Stimulated activated naive CD4-positive, alpha-beta T cell treated with Interleukin-2 at 50 U/mL for 16 hours (primary cell): Measurements from ENCODE around the gene MAP3K3.
A peak's percentile ranks its signal among the peaks of the same experiment; 100 is the strongest.

ENCODE experiments used
- DNase-seq: peaks from one replicate; lab custom pipeline; 2025; lab: John Stamatoyannopoulos, UW

The MAP3K3 gene

DNA sequence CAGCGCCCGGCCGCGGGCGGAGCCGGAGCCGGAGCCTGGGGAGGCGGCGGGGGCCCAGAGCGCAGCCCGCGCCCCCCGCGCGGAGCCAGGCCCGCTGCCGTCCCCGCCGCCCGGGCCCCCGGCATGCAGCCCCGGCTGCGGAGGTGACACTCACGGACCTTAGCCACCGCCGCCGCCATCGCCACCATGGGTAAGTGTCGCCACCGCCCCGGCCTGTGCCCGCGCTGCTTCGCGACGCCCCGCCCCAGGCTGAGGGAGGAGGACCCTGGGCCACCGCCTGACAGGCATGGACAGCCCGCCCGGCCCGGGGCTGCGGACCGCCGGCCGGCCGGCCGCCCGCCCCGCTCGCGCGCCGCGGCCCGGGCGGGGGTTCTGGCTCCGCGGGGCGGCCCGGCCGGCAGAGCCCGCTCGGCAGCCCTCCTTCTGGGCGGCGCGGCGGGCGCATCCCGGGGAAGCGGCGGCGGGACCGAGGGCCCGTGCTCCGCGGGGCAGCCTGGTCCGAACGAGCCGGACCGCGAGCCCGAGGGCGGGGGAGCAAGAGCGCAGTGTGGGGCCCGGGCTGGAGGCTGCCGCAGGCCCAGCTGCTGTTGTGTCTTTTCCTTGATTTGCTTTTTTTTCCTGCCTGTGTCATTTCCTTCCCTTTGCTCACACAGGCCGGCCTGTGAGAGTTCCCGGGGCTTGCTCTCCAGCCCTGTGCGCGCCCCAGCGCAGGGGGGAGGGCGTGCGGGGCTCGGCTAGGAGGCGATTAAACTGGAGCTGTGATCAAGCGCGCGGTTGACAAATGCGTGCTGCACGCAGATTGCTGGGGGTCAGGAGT lies 565 bp downstream of the MAP3K3 start:
- peak; percentile 63 for DNase-seq

DNA sequence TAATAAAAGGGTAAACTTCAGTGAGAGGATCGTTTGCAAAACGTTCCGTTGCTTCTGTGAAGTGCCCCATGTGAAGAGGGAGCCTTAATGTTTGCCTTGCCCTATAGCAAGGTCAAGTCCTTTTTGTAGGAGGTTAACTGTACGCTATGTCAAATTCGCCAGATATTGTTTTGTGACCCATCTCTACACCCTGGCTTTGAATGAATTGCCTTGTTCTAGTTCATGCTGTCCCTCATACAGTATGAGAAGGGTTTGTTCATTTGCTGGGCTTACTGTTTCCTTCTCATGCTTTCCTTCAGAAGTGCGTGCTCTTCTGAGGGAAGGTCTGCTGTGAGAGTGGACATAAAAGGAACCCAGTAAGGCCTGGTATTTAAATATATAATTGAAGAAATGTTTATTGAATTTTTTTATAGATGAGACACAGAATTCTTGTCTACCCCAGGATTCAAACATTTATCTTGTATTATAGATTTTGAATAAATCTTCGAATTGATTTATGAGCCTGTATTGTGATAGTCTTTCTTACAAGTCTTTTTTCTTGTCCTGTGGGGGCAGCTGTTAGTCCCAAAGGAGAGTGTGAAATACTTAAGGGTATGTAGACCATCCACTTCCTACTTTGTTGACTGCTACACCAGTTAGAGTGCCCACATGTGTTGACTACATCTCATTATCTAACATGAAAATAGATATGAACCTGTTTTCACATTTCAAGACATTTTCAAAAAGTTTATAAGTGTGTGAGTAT lies 1.7 kb downstream of the MAP3K3 start:
- no peak for DNase-seq

DNA sequence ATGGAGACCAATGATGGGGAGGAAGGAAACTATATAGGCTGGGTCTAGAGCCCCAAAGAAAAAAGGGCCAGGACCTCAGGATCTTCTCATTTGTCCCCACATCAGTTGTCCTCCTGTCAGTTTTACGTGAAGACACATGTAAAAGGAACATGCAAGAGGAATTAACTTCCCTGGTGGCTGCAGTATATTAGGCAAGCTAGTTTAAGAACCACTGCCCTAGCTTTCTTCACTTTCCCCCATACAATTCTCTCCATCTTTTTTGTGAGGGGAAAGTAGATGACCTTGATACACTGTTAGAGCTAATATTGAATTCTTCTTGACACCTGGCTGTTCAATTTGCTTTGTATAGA lies 2.3 kb downstream of the MAP3K3 start:
- DNase-seq = no peak

DNA sequence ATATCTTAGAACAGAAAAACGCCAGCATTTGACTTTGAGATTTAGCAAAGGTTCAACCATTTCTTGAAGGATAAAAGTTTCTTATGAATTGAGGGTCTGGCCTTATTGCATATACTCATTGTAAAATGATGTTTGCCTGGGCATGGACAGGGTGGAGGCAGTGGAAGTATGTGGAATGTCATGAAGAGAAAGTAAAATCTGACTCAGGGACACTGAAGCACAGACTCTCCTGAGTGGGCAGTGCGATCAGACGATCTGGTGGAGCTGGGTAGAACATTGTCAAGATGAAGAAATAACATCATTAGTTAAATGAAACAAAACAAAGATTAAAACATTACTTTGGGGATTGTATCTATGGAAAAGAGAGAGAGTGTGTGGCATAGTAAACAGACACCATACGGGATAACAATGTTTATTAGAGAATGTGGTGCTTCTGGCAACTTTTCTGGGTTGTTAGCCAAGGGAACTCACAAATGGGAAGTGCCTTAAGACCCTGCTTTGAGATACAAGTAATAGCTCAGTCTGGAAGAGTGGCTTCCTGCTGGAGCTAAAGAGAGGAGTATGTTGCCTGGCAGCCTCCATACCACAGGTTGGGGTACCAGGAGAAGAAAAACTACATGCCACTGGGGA lies 4.4 kb downstream of the MAP3K3 start:
- DNase-seq = no peak

DNA sequence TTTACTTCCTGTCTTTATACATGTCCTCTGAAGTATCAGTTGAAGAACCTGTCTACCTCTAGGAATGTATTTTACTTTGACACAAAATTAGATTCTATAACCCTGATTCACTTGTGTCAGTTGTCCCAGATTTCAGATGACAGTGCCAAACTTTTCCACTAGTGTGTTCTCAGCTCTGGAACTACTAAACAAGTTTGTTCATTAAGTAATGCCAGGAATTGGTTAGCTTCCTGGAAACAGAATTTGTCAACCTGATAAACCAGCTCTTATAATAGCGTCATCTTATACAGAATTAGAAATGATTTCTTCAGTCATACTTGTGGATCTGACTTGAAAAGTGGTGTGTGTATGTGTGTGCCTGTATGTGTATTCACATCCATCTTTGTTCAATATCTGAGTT lies 7.4 kb downstream of the MAP3K3 start:
- DNase-seq = no peak

DNA sequence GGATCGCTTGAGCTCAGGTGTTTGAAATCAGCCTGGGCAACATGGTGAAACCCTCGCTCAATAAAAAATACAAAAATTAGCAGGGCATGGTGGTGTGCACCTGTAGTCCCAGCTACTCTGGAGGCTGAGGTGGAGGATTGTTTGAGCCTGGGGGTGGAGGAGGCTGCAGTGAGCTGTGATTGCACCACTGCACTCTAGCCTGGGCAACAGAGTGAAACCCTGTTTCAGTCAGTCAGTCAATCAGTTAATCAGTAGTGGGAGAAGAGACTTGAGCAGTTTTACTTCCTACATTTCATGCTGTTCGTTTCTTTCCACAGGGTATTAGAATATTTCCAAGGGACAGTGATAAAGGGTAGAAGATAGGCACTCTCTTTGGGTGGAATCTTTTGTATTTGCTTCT lies 8.8 kb downstream of the MAP3K3 start:
- DNase-seq = no peak

DNA sequence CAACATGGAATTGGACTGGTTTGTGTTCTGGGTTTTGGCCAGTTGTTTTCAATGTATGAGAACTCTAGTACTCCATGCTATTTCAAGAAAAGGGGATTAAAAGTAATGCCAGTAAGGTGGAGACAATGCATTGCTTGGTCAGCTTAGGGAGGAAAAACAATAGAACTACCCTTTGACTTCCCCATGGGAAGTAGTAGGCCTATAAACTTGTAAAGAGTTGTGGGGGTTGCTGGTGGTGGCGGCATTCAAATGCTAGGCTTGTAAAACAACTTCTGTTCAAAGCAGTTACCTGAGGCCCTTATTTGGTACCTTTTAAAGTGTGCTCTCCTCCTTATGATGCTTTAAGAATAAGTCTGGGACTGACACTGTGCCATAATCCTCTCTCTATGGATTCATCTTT lies 9.4 kb downstream of the MAP3K3 start:
- no peak for DNase-seq

DNA sequence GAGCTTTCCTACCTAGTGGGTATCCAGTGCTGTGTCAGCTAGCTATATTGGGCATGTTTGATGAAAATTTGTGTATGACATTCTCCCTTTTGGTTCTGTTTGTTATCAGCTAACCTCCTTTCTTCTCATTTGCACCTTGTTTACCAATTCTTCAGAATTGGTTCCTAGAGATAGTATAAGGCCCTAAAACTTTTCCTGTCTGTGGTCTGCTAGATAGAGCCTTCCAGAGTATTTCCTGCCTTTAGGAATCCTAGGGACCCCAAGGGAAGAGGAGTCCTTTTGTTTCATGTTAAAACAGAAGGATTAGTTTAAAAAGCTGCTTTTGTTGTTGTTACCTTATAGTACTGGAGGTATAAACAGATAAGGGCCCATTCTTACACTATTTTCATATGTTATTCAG lies 11.5 kb downstream of the MAP3K3 start:
- DNase-seq = no peak

DNA sequence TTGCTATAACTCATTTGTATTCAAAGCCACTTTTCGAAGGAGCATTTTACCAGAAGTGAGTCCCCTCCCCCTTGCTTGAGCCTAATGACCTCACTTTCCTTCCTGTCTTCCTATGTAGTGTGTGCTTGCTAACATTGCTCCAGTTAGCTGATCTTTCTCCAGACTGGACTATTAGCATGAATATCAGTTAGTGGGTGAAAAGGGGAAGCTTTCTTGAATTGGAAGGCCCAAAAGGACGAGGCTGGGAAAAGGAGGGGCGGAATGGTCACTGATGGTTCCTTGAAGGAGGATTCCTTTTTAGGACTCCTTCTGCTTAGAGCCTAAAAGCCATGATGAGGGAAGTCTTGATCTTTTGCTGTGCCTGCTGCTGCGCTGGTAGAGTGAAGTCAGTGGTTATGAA lies 11.9 kb downstream of the MAP3K3 start:
- DNase-seq = no peak

DNA sequence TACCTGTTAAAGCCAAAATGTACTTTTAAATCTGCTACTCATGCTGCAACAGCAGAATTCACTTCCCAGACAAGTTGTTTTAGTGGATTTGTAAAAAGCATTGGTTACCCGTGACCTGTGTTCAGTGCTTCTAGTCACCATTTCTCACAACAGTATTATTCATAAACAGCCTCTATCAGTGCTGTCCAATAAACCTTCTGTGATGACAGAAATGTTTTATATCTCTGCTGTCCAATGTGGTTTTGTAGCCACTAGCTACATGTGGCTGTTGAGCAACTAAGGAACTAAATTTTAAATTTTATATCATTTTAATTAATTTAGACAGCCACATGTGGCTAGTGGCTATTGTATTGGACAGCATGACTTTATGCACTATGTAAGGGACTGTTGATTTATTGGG lies 12.6 kb downstream of the MAP3K3 start:
- DNase-seq = no peak

DNA sequence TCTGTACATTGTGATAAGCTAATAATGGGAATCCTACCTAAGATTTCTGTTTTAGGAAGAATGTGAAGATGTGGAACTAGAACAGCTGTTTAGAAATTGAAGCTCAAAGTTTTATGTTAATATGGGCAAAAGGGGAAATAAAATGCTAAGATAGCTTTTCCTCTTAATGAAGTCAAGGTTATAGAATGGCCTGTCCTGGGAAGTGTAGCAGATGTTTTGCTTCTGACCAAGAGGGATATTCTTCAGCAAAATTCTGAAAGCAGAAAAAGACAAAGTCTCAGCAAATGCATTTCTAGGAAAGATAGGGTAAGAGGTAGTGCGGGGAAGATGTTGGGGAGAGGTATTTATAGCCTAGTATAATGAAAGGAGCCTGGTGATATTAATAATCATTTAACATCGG lies 13.1 kb downstream of the MAP3K3 start:
- no peak for DNase-seq

DNA sequence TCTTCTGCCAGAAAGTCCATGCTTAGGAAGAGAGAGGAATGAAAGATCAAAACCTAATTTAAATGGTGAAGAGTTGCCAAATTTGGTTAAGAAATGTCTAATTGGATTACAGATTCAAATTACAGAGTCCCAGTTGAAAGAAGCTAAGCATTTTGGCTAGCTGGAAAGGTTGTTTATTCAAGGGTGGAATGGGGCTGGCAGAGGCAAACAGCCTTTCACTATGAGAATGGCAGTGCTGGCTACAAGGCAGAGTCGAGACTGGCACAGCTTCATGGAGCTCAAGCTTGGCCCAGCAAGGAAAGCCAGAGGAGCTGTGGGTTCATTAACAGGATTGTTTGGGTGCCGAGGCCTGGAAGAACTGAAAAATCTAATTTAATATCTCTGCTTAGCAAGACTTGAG lies 13.6 kb downstream of the MAP3K3 start:
- DNase-seq = no peak

DNA sequence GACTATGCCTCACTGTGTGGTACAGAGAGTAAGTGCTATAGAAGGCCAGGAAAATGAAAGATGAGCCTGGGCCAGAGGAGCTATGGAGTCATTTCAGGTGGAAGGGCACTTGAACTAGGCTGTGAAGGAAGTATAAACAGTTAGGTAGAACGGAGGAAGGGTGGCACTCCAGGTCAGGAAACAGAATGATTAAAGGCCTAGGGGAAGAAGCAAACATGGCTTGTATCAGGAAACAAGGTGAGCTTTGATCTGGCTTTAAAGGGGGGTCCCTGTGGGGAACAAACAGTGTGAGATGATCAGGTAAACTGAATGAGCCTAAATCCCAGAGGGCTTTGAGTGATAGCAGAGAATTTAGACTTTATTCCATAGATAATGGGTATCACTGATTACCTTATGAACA lies 16.9 kb downstream of the MAP3K3 start:
- no peak for DNase-seq

DNA sequence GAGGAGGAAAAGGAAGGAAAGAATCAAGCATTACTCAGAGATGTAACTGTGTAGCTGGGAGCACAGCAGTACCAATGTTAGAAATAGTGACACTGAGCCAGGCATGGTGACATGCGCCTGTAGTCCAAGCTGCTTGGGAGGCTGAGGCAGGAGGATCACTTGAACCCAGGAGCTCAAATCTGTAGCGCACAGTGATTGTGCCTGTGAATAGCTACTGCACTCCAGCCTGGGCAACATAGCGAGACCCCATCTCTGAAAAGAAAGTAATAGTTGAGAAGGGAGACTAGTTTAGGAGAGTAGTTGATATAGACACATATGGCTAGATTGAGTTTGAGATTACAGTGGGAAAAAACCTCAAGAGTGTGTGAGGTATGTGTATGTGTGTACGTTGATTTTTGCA lies 17.8 kb downstream of the MAP3K3 start:
- DNase-seq = no peak

DNA sequence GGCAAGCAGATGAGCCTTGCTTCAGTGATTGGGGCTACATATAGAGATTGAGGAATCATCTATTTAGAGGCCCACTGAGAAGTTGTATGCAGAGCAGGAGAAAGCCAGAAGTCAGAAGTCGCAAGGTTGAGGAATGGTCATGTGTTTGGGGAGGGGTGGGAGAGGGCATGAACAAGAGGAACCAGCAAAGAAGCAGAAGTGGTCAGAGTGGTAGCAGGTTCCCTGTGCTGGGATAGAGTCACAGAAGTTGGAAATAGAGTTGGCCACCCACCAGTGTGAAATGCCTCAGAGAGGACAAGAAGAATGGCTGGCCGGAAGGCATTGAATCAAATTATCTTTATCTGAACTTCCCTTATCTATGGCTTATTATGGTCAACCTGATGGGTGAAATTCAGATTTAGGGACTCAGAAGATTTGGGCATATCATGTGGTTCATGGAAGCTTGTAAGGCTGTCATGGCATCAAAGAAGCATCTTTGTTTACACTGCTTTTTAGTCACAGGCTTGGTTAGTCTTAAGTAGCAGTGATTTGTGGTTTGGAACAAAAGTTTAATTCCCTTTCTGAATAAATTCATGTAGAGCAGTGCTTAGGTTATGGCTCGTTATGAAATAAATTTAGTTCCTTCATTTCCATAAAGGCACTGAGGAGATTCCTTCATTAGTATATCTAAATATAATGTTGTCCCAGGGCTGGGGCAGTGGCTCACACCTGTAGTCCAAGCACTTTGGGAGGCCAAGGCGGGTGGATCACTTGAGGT lies 19.7 kb downstream of the MAP3K3 start:
- no peak for DNase-seq

DNA sequence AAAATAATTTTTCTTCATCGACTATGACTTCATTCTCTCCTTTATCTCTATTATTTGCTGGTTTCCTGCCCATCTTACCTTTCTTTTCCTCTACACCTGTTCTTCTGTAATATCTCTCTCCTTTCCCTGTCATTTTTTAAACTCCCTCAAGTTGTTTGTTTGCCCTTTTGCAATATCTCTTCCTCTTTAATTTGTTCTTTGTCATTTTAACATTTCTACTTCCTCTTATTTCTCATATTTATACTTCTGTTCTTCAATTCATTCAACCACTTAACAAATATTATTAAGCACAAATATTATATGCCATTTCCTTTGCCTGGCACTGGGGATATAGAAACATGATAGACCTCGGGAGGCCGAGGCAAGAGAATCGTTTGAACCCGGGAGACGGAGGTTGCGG lies 22.6 kb downstream of the MAP3K3 start:
- no peak for DNase-seq

DNA sequence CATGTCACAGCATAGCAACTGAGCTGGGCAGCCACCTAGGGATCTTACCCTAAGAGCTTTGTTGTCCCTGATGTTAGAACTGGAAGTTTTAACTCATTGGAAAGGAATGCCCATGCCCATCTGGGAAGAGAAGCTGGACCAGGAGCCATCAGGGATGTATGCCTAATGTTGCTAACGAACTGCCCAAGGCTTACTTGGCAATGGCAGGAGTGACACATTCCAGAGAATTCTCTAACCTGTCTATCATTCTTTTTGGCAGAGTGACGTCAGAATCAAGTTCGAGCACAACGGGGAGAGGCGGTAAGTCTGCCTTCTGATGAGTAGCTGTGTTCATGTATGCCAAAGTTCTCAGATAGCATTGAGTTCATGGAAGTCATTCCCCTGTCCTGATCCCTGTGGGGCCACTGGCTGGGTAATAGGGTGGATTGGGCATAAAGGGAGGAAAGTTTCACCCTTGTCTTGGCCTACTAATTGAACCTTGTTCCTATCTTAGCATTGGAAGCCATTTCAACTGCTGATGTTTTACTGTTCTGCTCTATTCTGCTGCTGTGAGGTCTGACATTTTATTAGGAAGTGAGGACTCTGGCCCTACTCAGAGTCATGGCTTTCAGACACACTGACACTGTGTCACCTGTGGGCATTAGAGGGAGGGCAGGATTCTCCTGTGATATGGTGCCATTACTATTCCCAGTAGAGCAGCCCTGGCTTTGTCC lies 23.7 kb downstream of the MAP3K3 start:
- DNase-seq = no peak

DNA sequence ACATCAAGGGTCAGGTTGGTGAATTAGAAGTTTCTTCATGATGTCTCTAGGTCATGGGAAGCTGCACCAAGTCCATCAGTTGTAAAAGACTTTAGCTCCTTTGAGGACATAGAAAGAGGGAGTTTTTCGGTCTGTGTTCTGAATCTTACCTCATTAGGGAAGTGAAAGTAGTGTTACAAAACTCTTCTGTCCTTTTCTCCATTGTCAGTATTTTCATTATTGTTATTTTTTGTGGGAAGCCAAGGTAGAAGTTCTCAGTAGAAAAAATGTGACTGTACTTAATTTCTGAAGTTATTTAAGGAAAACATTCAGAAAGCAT lies 24.2 kb downstream of the MAP3K3 start:
- DNase-seq = no peak

DNA sequence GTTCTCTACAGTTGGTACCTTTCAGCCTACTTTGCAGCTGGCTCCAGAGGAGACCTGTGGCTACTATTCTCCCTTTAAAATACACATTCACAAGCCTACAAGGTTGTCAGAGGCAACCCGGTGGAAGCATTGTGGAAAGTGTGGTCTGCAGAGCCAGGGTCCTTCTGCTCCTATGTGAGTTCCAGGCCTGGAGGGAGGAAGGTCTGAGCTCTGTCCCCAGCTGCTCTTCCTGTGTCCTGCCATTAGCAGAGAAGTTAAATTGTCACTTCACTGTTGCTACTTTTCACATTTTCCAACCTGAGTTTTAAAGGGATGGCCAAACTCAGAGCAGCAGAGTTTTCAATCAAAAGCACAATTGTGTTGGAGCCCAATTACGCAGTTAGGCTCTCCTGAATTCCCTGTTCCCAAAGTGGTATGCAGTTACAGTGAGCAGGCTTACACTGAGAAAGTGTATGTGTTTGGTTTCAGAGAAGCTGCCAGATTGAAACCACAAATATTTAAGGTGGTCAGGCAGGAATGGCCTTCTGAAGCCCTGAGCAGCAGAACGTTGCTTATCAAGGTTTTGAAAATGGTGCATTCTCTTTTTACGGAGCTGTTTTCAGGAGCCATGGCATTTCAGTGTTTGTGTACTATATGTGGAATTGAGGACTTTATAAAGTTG lies 25.0 kb downstream of the MAP3K3 start:
- DNase-seq = no peak

DNA sequence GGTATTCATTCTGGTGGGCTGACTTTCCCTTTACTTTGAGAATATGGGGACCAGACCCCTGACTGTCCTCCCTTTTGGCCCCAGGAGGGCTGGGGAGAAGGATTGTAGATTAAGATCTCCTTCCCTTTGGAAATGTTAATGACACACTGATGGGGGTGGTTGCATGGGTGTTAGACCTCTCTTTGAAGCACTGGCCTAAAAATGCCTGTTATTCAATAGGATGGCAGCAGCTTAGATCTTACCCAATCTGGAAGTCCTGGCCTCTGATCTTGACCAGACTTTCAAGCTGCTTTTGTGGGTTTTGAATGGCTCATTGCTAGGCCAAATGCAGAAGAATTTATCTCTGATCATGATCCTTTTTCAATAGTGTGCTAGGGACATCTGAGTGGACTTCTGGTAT lies 25.7 kb downstream of the MAP3K3 start:
- no peak for DNase-seq

DNA sequence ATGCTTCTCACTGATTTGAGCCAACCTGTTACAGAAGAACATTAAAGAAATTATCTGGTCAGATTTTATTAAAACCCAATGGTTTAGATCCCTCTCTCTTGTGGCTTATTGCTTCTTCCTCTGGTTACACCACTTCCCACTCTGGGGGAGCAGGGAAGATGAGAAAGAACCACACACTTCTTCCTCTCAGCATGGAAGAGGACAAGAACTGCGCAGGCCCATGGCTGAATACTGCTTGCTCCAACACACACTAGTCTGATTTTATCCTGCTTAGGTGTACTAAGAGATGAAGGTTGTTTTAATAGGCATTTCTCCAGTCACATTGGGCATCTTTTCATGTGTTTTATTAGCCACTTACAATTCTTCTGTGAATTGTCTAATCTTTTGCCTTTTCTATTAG lies 27.6 kb downstream of the MAP3K3 start:
- no peak for DNase-seq

DNA sequence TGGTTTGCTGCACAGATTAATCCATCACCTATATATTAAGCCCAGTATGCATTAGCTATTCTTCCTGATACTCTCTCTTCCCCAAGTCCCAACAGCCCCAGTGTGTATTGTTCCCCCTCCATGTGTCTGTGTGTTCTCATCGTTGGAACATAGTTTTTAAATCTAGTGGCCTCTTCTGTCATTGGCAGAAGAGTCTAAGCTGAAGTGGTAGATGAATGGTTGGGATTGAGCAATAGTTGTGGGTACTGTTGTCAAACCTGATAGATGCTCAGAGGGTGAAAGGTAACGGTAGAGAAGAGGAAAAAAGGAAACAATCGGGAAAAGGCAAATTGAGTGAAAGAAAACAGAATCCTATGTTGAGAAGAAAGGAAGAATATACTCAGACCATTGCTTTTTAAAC lies 29.9 kb downstream of the MAP3K3 start:
- DNase-seq = no peak
